MM.1S (cell line): ENCODE measurements around the gene TRPT1.

Experiments used
- CTCF ChIP-seq: fragments of 300-600 bp; sonication (generic); IDR thresholded peaks from 2 replicates; pipeline ENCODE4 v1.5.1; 2016; ENCODE audit warnings: antibody characterized with exemption, low read length, mixed read lengths
- EZH2 ChIP-seq: fragments of 300-600 bp; sonication (generic); optimal IDR thresholded peaks from 2 replicates; pipeline ENCODE3; 2017; ENCODE audit warnings: low read depth, mild to moderate bottlenecking, antibody characterized with exemption, low read length, mixed read lengths
- EZH2phosphoT487 ChIP-seq: fragments of 300-600 bp; sonication (generic); IDR thresholded peaks from 2 replicates; pipeline ENCODE4 v1.6.1; 2018; ENCODE audit warnings: antibody characterized with exemption, low read length

DNA sequence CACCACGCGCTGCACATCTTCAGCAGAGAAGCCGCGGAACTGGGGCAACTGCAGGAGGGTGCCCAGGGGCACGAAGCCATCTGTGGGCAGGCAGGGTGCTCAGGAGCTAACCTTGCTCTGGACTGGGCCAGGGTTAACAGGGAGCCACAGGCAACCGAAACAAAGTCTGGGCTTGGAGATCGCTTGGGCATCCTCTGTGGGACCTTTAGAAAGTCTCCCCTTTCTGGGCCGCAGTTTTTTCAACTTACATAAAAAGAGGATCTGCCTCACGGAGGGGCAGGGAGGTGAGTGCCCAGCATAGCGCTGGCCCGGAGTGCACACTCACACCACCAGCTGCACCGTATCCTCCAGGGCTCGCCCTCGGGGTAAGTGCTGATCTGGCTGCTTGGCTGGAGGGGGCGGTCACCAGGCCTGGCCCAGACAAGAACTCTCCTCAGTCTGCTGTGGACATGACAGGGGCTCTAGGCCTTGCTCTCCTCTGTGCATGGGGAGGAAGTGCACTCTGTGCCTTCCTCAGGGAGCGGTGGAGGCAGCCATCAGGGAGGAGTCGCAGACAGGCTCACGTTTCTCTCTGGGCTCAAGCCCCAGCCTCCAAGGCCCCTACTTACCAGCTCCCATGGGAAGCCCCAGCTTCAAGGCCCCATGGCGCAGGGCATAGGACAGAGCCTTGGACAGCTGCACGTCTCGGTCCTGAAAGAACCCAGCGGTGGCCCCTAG, 937 bp downstream of the TRPT1 start:
- TF ChIP-seq EZH2 (no peak), EZH2phosphoT487 (no peak), CTCF (no peak)
